Chondrocyte (in vitro differentiated cells): ENCODE measurements around the gene CCL5. TPM values are rescaled to one million over a fixed set of nuclear protein-coding genes. Genes with fewer than 3 reads are reported as not detected.

ENCODE experiments used
- DNase-seq: peaks from one replicate; pipeline ENCODE4 v3.0.0; 2021; ENCODE audit warnings: mixed read lengths, low spot score
- H3K27ac Mint-ChIP-seq: one replicate; pipeline ENCODE4 v1.8.0; 2021; ENCODE audit warnings: mild to moderate bottlenecking, moderate library complexity, mixed read lengths; ENCODE audit not compliant: unreplicated experiment
- H3K27me3 Mint-ChIP-seq: 2 replicates; pipeline ENCODE4 v1.8.0; 2021; ENCODE audit warnings: low read depth, mixed read lengths
- H3K36me3 Mint-ChIP-seq: 2 replicates; pipeline ENCODE4 v1.8.0; 2021; ENCODE audit warnings: low read depth, mixed read lengths
- H3K4me1 Mint-ChIP-seq: 2 replicates; pipeline ENCODE4 v1.8.0; 2021; ENCODE audit warnings: low read depth, mild to moderate bottlenecking, mixed read lengths
- H3K4me3 Mint-ChIP-seq: one replicate; pipeline ENCODE4 v1.8.0; 2021; ENCODE audit warnings: mild to moderate bottlenecking, moderate library complexity, mixed read lengths; ENCODE audit not compliant: unreplicated experiment
- H3K9me3 Mint-ChIP-seq: 2 replicates; pipeline ENCODE4 v1.8.0; 2021; ENCODE audit warnings: low read depth, mixed read lengths
- CTCF ChIP-seq: fragments of 200-600 bp; sonication (generic); IDR thresholded peaks from 2 replicates; pipeline ENCODE4 v1.5.0; 2021; ENCODE audit warnings: antibody characterized with exemption, mild to moderate bottlenecking, moderate library complexity
- total RNA-seq: library from RNA; stranded (reverse); gene quantifications from 3 replicates; pipeline ENCODE4 v1.2.1, GENCODE V29; 2021

CCL5 gene
- total RNA-seq, 1 donor from 2014 or later, result not detected

GRCh38 chr17:35890774-35891155 lies 10.6 kb upstream of the CCL5 start:
- H3K4me3 Mint-ChIP-seq, result no peak overlapping the region
- no peaks in the 10 kb centered on the region for H3K9me3 Mint-ChIP-seq
- H3K27me3 Mint-ChIP-seq, result no peaks in the 10 kb centered on the region
- no peaks in the 10 kb centered on the region for H3K36me3 Mint-ChIP-seq
- no peak for DNase-seq
- TF ChIP-seq CTCF, result no peak
- peaks cover 31% of the 10 kb centered on the region for H3K4me1 Mint-ChIP-seq
- no peak overlapping the region for H3K27ac Mint-ChIP-seq

GRCh38 chr17:35889818-35890773 lies 9.9 kb upstream of the CCL5 start:
- Mint-ChIP-seq H3K27ac (peak overlapping the region; percentile 87), H3K4me3 (no peak overlapping the region), H3K36me3 (no peaks in the 10 kb centered on the region), H3K4me1 (peaks cover 28% of the 10 kb centered on the region), H3K27me3 (no peaks in the 10 kb centered on the region), H3K9me3 (no peaks in the 10 kb centered on the region)
- no peak for TF ChIP-seq CTCF
- DNase-seq, result no peak

GRCh38 chr17:35889241-35889640 lies 9.1 kb upstream of the CCL5 start:
- Mint-ChIP-seq H3K36me3 (no peaks in the 10 kb centered on the region), H3K27ac (no peak overlapping the region)

GRCh38 chr17:35878361-35878760 lies 1.8 kb downstream of the CCL5 start:
- H3K4me3 Mint-ChIP-seq, result no peak overlapping the region
- H3K27ac Mint-ChIP-seq, result no peak overlapping the region
- DNase-seq, result no peak
- no peaks in the 10 kb centered on the region for H3K9me3 Mint-ChIP-seq
- peaks cover 13% of the 10 kb centered on the region for H3K4me1 Mint-ChIP-seq
- TF ChIP-seq CTCF, result no peak
- H3K36me3 Mint-ChIP-seq, result no peaks in the 10 kb centered on the region
- H3K27me3 Mint-ChIP-seq, result no peaks in the 10 kb centered on the region

More at GRCh38 chr17:35889241-35889640, 9.1 kb upstream of the CCL5 start:
- Mint-ChIP-seq H3K27me3 (no peaks in the 10 kb centered on the region), H3K9me3 (no peaks in the 10 kb centered on the region), H3K4me1 (peaks cover 28% of the 10 kb centered on the region), H3K4me3 (no peak overlapping the region)
- DNase-seq, result no peak
- TF ChIP-seq CTCF, result no peak

- no peak for DNase-seq
- H3K36me3 Mint-ChIP-seq, result no peaks in the 10 kb centered on the region
Measured at GRCh38 chr17:35877345-35878029, 2.7 kb downstream of the CCL5 start.

More at GRCh38 chr17:35877345-35878029, 2.7 kb downstream of the CCL5 start:
- Mint-ChIP-seq H3K9me3 (no peaks in the 10 kb centered on the region), H3K4me1 (peaks cover 13% of the 10 kb centered on the region), H3K27me3 (no peaks in the 10 kb centered on the region), H3K4me3 (no peak overlapping the region), H3K27ac (no peak overlapping the region)
- no peak for TF ChIP-seq CTCF
